Measurements from ENCODE around the gene PARP15.
"Not testable (repeated sequence)": the region's sequence is repeated elsewhere in the genome, so short reads cannot be mapped to it uniquely, and the experiment has no call there.

- not testable (repeated sequence) for TF ChIP-seq EZH2phosphoT487 (IDR thresholded peaks at IDR 0.05; ENCODE audit: borderline replicate concordance, low read depth, low read length); CTCF (conservative IDR thresholded peaks at IDR 0.05; ENCODE audit: low read length)
Observed at GRCh38 chr3:122682778-122683411, 105.4 kb downstream of the PARP15 start.
